GM23248 (cell line): ENCODE results near the gene AMFR. TPM values are rescaled to one million over a fixed set of nuclear protein-coding genes. Genes with fewer than 3 reads are reported as not detected.

Experiments
- DNase-seq: peaks from one replicate; pipeline ENCODE4 v3.0.0-alpha.2; 2015
- H2AFZ ChIP-seq: fragments of 200-600 bp; sonication (generic); 2 replicates; pipeline ENCODE4 v1.6.1; 2016; ENCODE audit warnings: antibody characterized with exemption
- H3F3A ChIP-seq: fragments of 200-600 bp; sonication (generic); 2 replicates; pipeline ENCODE4 v1.6.1; 2016; ENCODE audit warnings: mild to moderate bottlenecking, antibody characterized with exemption, mixed run types; ENCODE audit not compliant: insufficient read depth
- H3K27ac ChIP-seq: fragments of 200-600 bp; sonication (generic); 2 replicates; pipeline ENCODE4 v1.5.1; 2016; ENCODE audit warnings: mild to moderate bottlenecking
- H3K27me3 ChIP-seq: fragments of 200-600 bp; sonication (generic); replicated peaks from 2 replicates; pipeline ENCODE4 v1.6.1; 2016; ENCODE audit warnings: mild to moderate bottlenecking; ENCODE audit not compliant: insufficient read depth
- H3K36me3 ChIP-seq: fragments of 200-600 bp; sonication (generic); 2 replicates; pipeline ENCODE4 v1.6.1; 2016; ENCODE audit warnings: low read depth, mild to moderate bottlenecking
- H3K4me1 ChIP-seq: fragments of 200-600 bp; sonication (generic); 2 replicates; pipeline ENCODE4 v1.6.1; 2016; ENCODE audit warnings: mild to moderate bottlenecking; ENCODE audit not compliant: insufficient read depth
- H3K4me2 ChIP-seq: fragments of 200-600 bp; sonication (generic); one replicate; pipeline ENCODE4 v1.6.1; 2016; ENCODE audit warnings: mild to moderate bottlenecking; ENCODE audit not compliant: unreplicated experiment
- H3K4me3 ChIP-seq: fragments of 200-600 bp; sonication (generic); 2 replicates; pipeline ENCODE4 v1.5.1; 2016; ENCODE audit warnings: mild to moderate bottlenecking
- H3K79me2 ChIP-seq: fragments of 200-600 bp; sonication (generic); 2 replicates; pipeline ENCODE4 v1.6.1; 2016; ENCODE audit warnings: mild to moderate bottlenecking; ENCODE audit not compliant: insufficient read depth
- H3K9ac ChIP-seq: fragments of 200-600 bp; sonication (generic); 2 replicates; pipeline ENCODE4 v1.6.1; 2016; ENCODE audit warnings: mild to moderate bottlenecking
- H3K9me2 ChIP-seq: fragments of 200-600 bp; sonication (generic); 2 replicates; pipeline ENCODE4 v1.6.1; 2016; ENCODE audit warnings: mixed run types, mild to moderate bottlenecking, moderate library complexity; ENCODE audit not compliant: insufficient read depth
- H3K9me3 ChIP-seq: fragments of 200-600 bp; sonication (generic); one replicate; pipeline ENCODE4 v1.6.1; 2017; ENCODE audit warnings: low read depth
- H4K20me1 ChIP-seq: fragments of 200-600 bp; sonication (generic); 2 replicates; pipeline ENCODE4 v1.6.0; 2016; ENCODE audit not compliant: insufficient read depth
- EZH2 ChIP-seq: fragments of 200-600 bp; sonication (generic); IDR thresholded peaks from 2 replicates; pipeline ENCODE4 v1.6.1; 2018; ENCODE audit warnings: antibody characterized with exemption, mild to moderate bottlenecking; ENCODE audit not compliant: insufficient read depth, poor library complexity, severe bottlenecking
- EZH2phosphoT487 ChIP-seq: fragments of 200-600 bp; sonication (generic); IDR thresholded peaks from 2 replicates; pipeline ENCODE4 v1.6.1; 2018; ENCODE audit warnings: antibody characterized with exemption, moderate library complexity, mild to moderate bottlenecking, low read depth; ENCODE audit not compliant: insufficient read depth
- WGBS, 2 experiments: methylation state at CpG; one replicate each; pipeline ENCODE4 v1.1.6; 2015 to 2017; ENCODE audit warnings: low lambda C conversion rate in 2 of 2, low coverage in 1 of 2; ENCODE audit errors: missing lambda C conversion rate in 2 of 2; 5-methylcytosine and 5-hydroxymethylcytosine counted together
- in situ Hi-C: fragments of 300-500 bp; cut with MboI; formaldehyde crosslinking; loops from 2 replicates; pipeline ENCODE4 v1.15.0; 2020
- polyA plus RNA-seq: library from polyadenylated mRNA; unstranded; fragments of >200 nt; fragmentation: Nextera tagmentation; extraction: Ambion mirVana; gene quantifications from 2 replicates; pipeline ENCODE4 v1.2.1, GENCODE V29; 2016
- total RNA-seq: library from RNA; depleted of rRNA; stranded (reverse); fragments of >200 nt; shearing (Covaris generic); gene quantifications from 2 replicates; pipeline ENCODE4 v1.2.3, GENCODE V29; 2014

The AMFR gene
- total and polyA plus RNA-seq, 2 experiments from 2014 or later: 26.6 to 205 TPM

GRCh38 chr16:56340416-56340815 lies 84.9 kb downstream of the AMFR start:
- no peaks in the 10 kb centered on the region for H3F3A ChIP-seq
- H3K4me2 ChIP-seq: no peak overlapping the region
- no peaks in the 10 kb centered on the region for H3K36me3 ChIP-seq
- no peaks in the 10 kb centered on the region for H3K27me3 ChIP-seq
- TF ChIP-seq EZH2phosphoT487 (no peak), EZH2 (no peak)
- no peaks in the 10 kb centered on the region for H3K4me1 ChIP-seq
- H3K9ac ChIP-seq: no peak overlapping the region
- H2AFZ ChIP-seq: no peak overlapping the region
- no peak overlapping the region for H3K4me3 ChIP-seq
- in situ Hi-C loops: no loop called here
- WGBS, 2 experiments: 90% methylated on average over 22 to 23 of the region's 23 CpGs
- DNase-seq: no peak
- no peak overlapping the region for H3K27ac ChIP-seq
- H4K20me1 ChIP-seq: no peaks in the 10 kb centered on the region
- H3K9me3 ChIP-seq: no peaks in the 10 kb centered on the region
- no peaks in the 10 kb centered on the region for H3K9me2 ChIP-seq
- H3K79me2 ChIP-seq: no peaks in the 10 kb centered on the region

- Histone ChIP-seq H2AFZ (no peak overlapping the region), H3K36me3 (no peaks in the 10 kb centered on the region), H3K27ac (no peak overlapping the region), H3K9me3 (no peaks in the 10 kb centered on the region), H3K9ac (no peak overlapping the region), H3K27me3 (no peaks in the 10 kb centered on the region), H3K4me1 (no peaks in the 10 kb centered on the region), H3K79me2 (no peaks in the 10 kb centered on the region), H3K9me2 (no peaks in the 10 kb centered on the region), H3K4me2 (no peak overlapping the region), H4K20me1 (no peaks in the 10 kb centered on the region), H3K4me3 (no peak overlapping the region), H3F3A (no peaks in the 10 kb centered on the region)
- no peak for TF ChIP-seq EZH2phosphoT487
- TF ChIP-seq EZH2: no peak
- no peak for DNase-seq
- in situ Hi-C loops: no loop called here
- 85 to 87% methylated on average over 17 of the region's 17 CpGs for WGBS, 2 experiments
These were observed 85.7 kb downstream of the AMFR start for GRCh38 chr16:56339431-56340195.

DNA sequence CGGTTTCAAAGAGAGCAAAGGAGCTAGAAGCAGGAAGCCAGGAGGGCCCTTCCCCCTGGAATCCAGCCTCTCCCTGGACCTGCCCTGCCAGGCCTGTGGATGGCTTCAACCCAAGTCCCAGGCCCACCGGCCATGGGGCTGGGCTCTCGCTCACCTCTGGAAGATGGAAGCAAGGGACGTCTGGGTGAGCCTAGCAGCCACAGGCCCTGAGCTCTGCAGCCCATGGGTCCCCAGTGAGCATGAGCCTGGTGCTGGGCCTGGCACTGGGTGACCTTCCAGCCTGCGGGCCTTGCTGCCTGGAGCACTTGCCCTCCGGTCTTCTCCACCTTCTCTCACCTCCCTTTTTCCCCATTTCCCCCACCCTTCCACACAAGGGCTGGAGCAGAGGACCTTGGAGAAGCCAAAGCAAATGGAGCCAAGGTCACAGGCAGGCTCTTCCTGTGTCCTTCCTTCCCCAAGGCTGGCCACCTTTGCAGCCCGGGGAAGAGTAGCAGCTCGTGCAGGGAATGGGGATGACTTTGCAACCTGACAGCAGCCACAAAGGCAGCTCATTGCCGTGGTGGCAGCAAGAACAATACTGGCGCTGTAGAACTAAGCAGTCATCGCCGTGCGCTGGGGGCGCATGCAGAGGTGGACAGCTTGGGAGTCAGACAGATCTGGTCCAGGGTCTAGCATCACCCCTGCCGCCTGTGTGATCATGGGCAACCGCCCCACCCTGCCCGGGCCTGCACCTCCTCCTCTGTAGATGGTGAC lies 86.6 kb downstream of the AMFR start:
- in situ Hi-C loops: no loop called here
- Histone ChIP-seq H4K20me1 (no peaks in the 10 kb centered on the region), H3K27ac (no peak overlapping the region), H3K4me3 (no peak overlapping the region), H3K4me2 (no peak overlapping the region), H3K79me2 (no peaks in the 10 kb centered on the region), H3K9me3 (no peaks in the 10 kb centered on the region), H3K4me1 (no peaks in the 10 kb centered on the region), H3K9ac (no peak overlapping the region), H2AFZ (no peak overlapping the region), H3F3A (no peaks in the 10 kb centered on the region), H3K36me3 (no peaks in the 10 kb centered on the region), H3K9me2 (no peaks in the 10 kb centered on the region), H3K27me3 (no peaks in the 10 kb centered on the region)
- no peak for TF ChIP-seq EZH2phosphoT487
- no peak for TF ChIP-seq EZH2
- no peak for DNase-seq
- 84 to 85% methylated on average over 17 of the region's 17 CpGs for WGBS, 2 experiments

DNA sequence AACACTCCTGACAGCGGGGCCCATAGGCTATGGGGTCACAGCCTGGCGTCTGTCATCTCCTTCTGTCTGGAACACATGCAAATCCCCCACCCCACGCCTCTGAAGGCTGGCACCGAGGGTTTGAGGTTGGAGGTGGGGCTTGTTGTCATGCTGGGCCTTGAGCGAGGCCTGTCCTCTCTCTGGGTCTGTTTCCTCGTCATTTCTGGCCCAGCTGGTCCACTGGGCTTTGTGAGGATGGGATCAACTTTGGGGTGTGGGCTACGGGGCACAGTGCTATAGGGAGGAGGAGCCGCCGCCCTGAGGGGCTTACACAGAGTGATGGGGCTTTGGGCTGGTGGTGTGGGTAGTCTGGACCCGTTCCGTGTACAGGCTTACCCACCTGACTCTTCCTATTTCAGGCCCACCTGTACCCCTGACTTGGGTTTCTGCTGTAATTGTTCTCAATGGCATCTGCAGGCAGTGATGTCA lies 87.5 kb downstream of the AMFR start:
- Histone ChIP-seq H3K36me3 (no peaks in the 10 kb centered on the region), H2AFZ (no peak overlapping the region), H3K27ac (no peak overlapping the region), H3K79me2 (no peaks in the 10 kb centered on the region), H3K4me2 (no peak overlapping the region), H3K27me3 (no peaks in the 10 kb centered on the region), H4K20me1 (no peaks in the 10 kb centered on the region), H3K4me1 (no peaks in the 10 kb centered on the region), H3K4me3 (no peak overlapping the region), H3F3A (no peaks in the 10 kb centered on the region), H3K9ac (no peak overlapping the region), H3K9me2 (no peaks in the 10 kb centered on the region), H3K9me3 (no peaks in the 10 kb centered on the region)
- TF ChIP-seq EZH2 (no peak), EZH2phosphoT487 (no peak)
- DNase-seq: no peak
- in situ Hi-C loops: no loop called here
- 82 to 85% methylated on average over 10 to 11 of the region's 11 CpGs for WGBS, 2 experiments
